H1 (cell line): ENCODE data around the gene FRMD4B. TPM values are rescaled to one million over a fixed set of nuclear protein-coding genes. Genes with fewer than 3 reads are reported as not detected.

Experiments used
- CTCF ChIA-PET: fragments of 300-600 bp; sonication (Branson Sonifier 250); formaldehyde crosslinking; loops from one replicate; lab custom pipeline; 2021; ENCODE audit not compliant: partially characterized antibody; lab: Charles Lee
- POLR2A ChIA-PET: fragments of 300-600 bp; sonication (Branson Sonifier 250); formaldehyde crosslinking; loops from one replicate; lab custom pipeline; 2021; ENCODE audit warnings: inconsistent platforms; ENCODE audit not compliant: partially characterized antibody; lab: Charles Lee
- DNase-seq, 2 experiments: peaks; one replicate each; pipeline versions ENCODE4 v3.0.0 to v3.0.0-alpha.2; 2010 to 2022; ENCODE audit warnings: low spot score in 2 of 2, low read depth in 1 of 2, mixed read lengths in 1 of 2
- FAIRE-seq: peaks from 2 replicates; lab custom pipeline; 2011; peaks lifted over from hg19 to GRCh38; lab: Jason Lieb, UNC
- H2AFZ ChIP-seq: 2 replicates; pipeline ENCODE4 v1.8.1; 2012; ENCODE audit warnings: low read length, inconsistent platforms
- H2AK5ac ChIP-seq: 2 replicates; pipeline ENCODE4 v1.6.1; 2013; ENCODE audit warnings: low read depth, low read length
- H2BK120ac ChIP-seq: replicated peaks from 2 replicates; pipeline ENCODE3; 2013; ENCODE audit warnings: low read depth, low read length, inconsistent platforms
- H2BK12ac ChIP-seq: 2 replicates; pipeline ENCODE4 v1.6.1; 2013; ENCODE audit warnings: low read depth, low read length
- H2BK15ac ChIP-seq: 2 replicates; pipeline ENCODE4 v1.6.1; 2013; ENCODE audit warnings: low read length
- H2BK20ac ChIP-seq: 2 replicates; pipeline ENCODE4 v1.6.1; 2013; ENCODE audit warnings: low read length
- H2BK5ac ChIP-seq: 2 replicates; pipeline ENCODE4 v1.6.1; 2013; ENCODE audit warnings: low read depth, low read length
- H3K14ac ChIP-seq: 2 replicates; pipeline ENCODE4 v1.6.1; 2013; ENCODE audit warnings: inconsistent platforms; ENCODE audit not compliant: insufficient read length
- H3K18ac ChIP-seq: 2 replicates; pipeline ENCODE4 v1.6.1; 2013; ENCODE audit warnings: low read length; ENCODE audit errors: extremely low read depth
- H3K23ac ChIP-seq: 2 replicates; pipeline ENCODE4 v1.6.1; 2013; ENCODE audit warnings: inconsistent platforms; ENCODE audit not compliant: insufficient read length
- H3K23me2 ChIP-seq: 2 replicates; pipeline ENCODE4 v1.6.1; 2013; ENCODE audit warnings: low read depth, low read length
- H3K27ac ChIP-seq: 2 replicates; pipeline ENCODE4 v1.6.1; 2011; ENCODE audit warnings: low read depth, low read length, inconsistent platforms
- H3K27me3 ChIP-seq, 4 experiments: replicated peaks in 1 of 4; 1 replicate in 1 of 4; 2 replicates in 3 of 4; pipeline versions ENCODE4 v1.6.1 to v1.8.1; 2011 to 2013; ENCODE audit warnings: low read length in 3 of 4, mild to moderate bottlenecking in 3 of 4, inconsistent platforms in 2 of 4, mixed read lengths in 2 of 4, moderate library complexity in 1 of 4; ENCODE audit not compliant: control insufficient read depth in 3 of 4, insufficient read depth in 3 of 4; ENCODE audit errors: extremely low read depth in 1 of 4
- H3K36me3 ChIP-seq, 4 experiments: 2 replicates each; pipeline versions ENCODE4 v1.6.1 to v1.8.1; 2011 to 2013; ENCODE audit warnings: mild to moderate bottlenecking in 4 of 4, low read length in 3 of 4, moderate library complexity in 2 of 4, control low read depth in 1 of 4, inconsistent platforms in 1 of 4; ENCODE audit not compliant: insufficient read depth in 4 of 4, control insufficient read depth in 2 of 4
- H3K4ac ChIP-seq: replicated peaks from 2 replicates; pipeline ENCODE3; 2013; ENCODE audit warnings: low read length, low read depth, mixed read lengths, inconsistent platforms; ENCODE audit not compliant: insufficient read length
- H3K4me1 ChIP-seq, 4 experiments: replicated peaks in 1 of 4; 1 replicate in 1 of 4; 2 replicates in 3 of 4; pipeline versions ENCODE4 v1.6.1 to v1.8.1; 2011 to 2013; ENCODE audit warnings: low read length in 3 of 4, inconsistent platforms in 2 of 4, mixed read lengths in 1 of 4; ENCODE audit not compliant: insufficient read depth in 4 of 4, control insufficient read depth in 3 of 4
- H3K4me2 ChIP-seq, 2 experiments: 2 replicates each; pipeline versions ENCODE4 v1.6.1 to v1.8.1; 2011 to 2013; ENCODE audit warnings: low read depth in 2 of 2, low read length in 2 of 2, control low read depth in 1 of 2, inconsistent platforms in 1 of 2, mild to moderate bottlenecking in 1 of 2; ENCODE audit not compliant: insufficient read depth in 1 of 2
- H3K4me3 ChIP-seq, 4 experiments: fragments of 200-600, 300-600 bp in 1 of 4; sonication (generic), shearing (Covaris generic), sonication (Bioruptor Twin) in 1 of 4; 2 replicates each; pipeline versions ENCODE4 v1.5.1 to v1.8.1; 2011 to 2016; ENCODE audit warnings: low read length in 4 of 4, low read depth in 3 of 4, control low read depth in 2 of 4, inconsistent platforms in 2 of 4, mild to moderate bottlenecking in 2 of 4, mixed read lengths in 1 of 4, moderate library complexity in 1 of 4; ENCODE audit not compliant: insufficient read depth in 2 of 4; ENCODE audit errors: extremely low read depth in 1 of 4
- H3K56ac ChIP-seq: replicated peaks from 2 replicates; pipeline ENCODE3; 2013; ENCODE audit warnings: low read depth, mild to moderate bottlenecking, mixed read lengths, low read length, inconsistent platforms; ENCODE audit not compliant: insufficient read length
- H3K79me1 ChIP-seq: 2 replicates; pipeline ENCODE4 v1.6.1; 2013; ENCODE audit warnings: low read depth, low read length, control low read depth
- H3K79me2 ChIP-seq, 2 experiments: 2 replicates each; pipeline versions ENCODE4 v1.6.1 to v1.8.1; 2012 to 2013; ENCODE audit warnings: low read length in 2 of 2, mild to moderate bottlenecking in 2 of 2, inconsistent platforms in 1 of 2; ENCODE audit not compliant: insufficient read depth in 2 of 2, control insufficient read depth in 1 of 2
- H3K9ac ChIP-seq, 4 experiments: replicated peaks in 1 of 4; 1 replicate in 1 of 4; 2 replicates in 3 of 4; pipeline versions ENCODE4 v1.6.1 to v1.8.1; 2011 to 2013; ENCODE audit warnings: low read depth in 3 of 4, low read length in 3 of 4, control low read depth in 2 of 4, mild to moderate bottlenecking in 2 of 4, moderate library complexity in 2 of 4, inconsistent platforms in 1 of 4; ENCODE audit errors: extremely low read depth in 1 of 4
- H3K9me3 ChIP-seq, 2 experiments: 2 replicates each; pipeline versions ENCODE4 v1.6.1 to v1.8.1; 2012 to 2013; ENCODE audit warnings: mild to moderate bottlenecking in 2 of 2, moderate library complexity in 2 of 2, control low read depth in 1 of 2, inconsistent platforms in 1 of 2, low read depth in 1 of 2, low read length in 1 of 2, mixed read lengths in 1 of 2; ENCODE audit not compliant: insufficient read depth in 2 of 2
- H4K20me1 ChIP-seq, 2 experiments: replicated peaks in 1 of 2; 2 replicates each; pipeline versions ENCODE3 to v1.8.1; 2011 to 2013; ENCODE audit warnings: inconsistent platforms in 2 of 2, low read length in 2 of 2, mild to moderate bottlenecking in 1 of 2; ENCODE audit not compliant: insufficient read depth in 2 of 2, control insufficient read depth in 1 of 2
- H4K5ac ChIP-seq: 2 replicates; pipeline ENCODE4 v1.6.1; 2013; ENCODE audit warnings: low read length, low read depth, mixed read lengths, inconsistent platforms; ENCODE audit not compliant: insufficient read length
- H4K8ac ChIP-seq: 2 replicates; pipeline ENCODE4 v1.8.0; 2013; ENCODE audit warnings: mild to moderate bottlenecking, moderate library complexity, low read length, inconsistent platforms; ENCODE audit not compliant: insufficient read depth; ENCODE audit errors: extremely low read depth
- H4K91ac ChIP-seq: replicated peaks from 2 replicates; pipeline ENCODE3; 2013; ENCODE audit warnings: low read length, mixed read lengths, inconsistent platforms; ENCODE audit not compliant: insufficient read length
- CBX5 ChIP-seq: fragments of 300-800, 300-1000 bp; sonication (generic); IDR thresholded peaks from 2 replicates; pipeline ENCODE4 v1.7.1; 2016; ENCODE audit warnings: antibody characterized with exemption, low read length, low read depth
- CREB1 ChIP-seq: IDR thresholded peaks from 2 replicates; pipeline ENCODE4 v1.6.1; 2012; ENCODE audit warnings: inconsistent platforms
- KDM5A ChIP-seq: fragments of 200-600 bp; IDR thresholded peaks from 2 replicates; pipeline ENCODE4 v1.7.1; 2012; ENCODE audit warnings: mild to moderate bottlenecking, low read length, inconsistent platforms, mixed read lengths
- POU5F1 ChIP-seq: IDR thresholded peaks from 2 replicates; pipeline ENCODE4 v1.6.1; 2011; ENCODE audit warnings: low read depth, mild to moderate bottlenecking, low read length, moderate library complexity
- SIRT6 ChIP-seq: IDR thresholded peaks from one replicate; pipeline ENCODE4 v1.7.1; 2012; ENCODE audit warnings: low read length, inconsistent platforms
- WGBS, 2 experiments: shearing (Covaris generic) in 1 of 2; methylation state at CpG; one replicate each; pipeline versions ENCODE4 v1.1.6 to v1.1.7; 2013 to 2015; ENCODE audit warnings: low lambda C conversion rate in 2 of 2, mixed read lengths in 2 of 2, inconsistent platforms in 1 of 2, low coverage in 1 of 2, missing lambda C conversion rate in 1 of 2; ENCODE audit not compliant: insufficient replicate concordance in 2 of 2, insufficient coverage in 1 of 2, insufficient read length in 1 of 2; ENCODE audit errors: extremely low coverage in 1 of 2, missing lambda C conversion rate in 1 of 2; 5-methylcytosine and 5-hydroxymethylcytosine counted together
- polyA plus RNA-seq, 7 experiments: library from polyadenylated mRNA; depleted of rRNA in 3 of 7; stranded (reverse) in 5 of 7; unstranded in 2 of 7; fragments of >200 nt in 5 of 7; fragments of 200-250 nt in 2 of 7; gene quantifications; 1 replicate in 5 of 7; 2 replicates in 1 of 7; 4 replicates in 1 of 7; pipeline versions ENCODE4 v1.2.1 to v1.2.3, GENCODE V29; 2011 to 2013; ENCODE audit warnings: missing spikeins in 2 of 7, mixed read lengths in 2 of 7
- total RNA-seq: library from RNA; stranded (reverse); fragmentation: NEBNext Ultra II Directional; extraction: Animal tissue kit (Norgen Biotek cat#: 25700); gene quantifications from 2 replicates; pipeline ENCODE4 v1.2.1, GENCODE V29; 2021

Gene FRMD4B
- total and polyA plus RNA-seq, 2 of the 8 experiments (the other 6 are each of a cell fraction or from before 2014, with no cell fraction given), result 2.7 to 7.2 TPM

GRCh38 chr3:69241769-69242168 is 144.1 kb downstream of the FRMD4B start:
- Histone ChIP-seq H3K9ac (no peak overlapping the region), H4K20me1 (no peaks in the 10 kb centered on the region), H2BK15ac (no peak overlapping the region), H3K36me3 (no peaks in the 10 kb centered on the region), H4K8ac (no peak overlapping the region), H2AFZ (no peak overlapping the region), H3K56ac (no peak overlapping the region), H3K79me2 (no peaks in the 10 kb centered on the region), H3K4ac (no peak overlapping the region), H3K14ac (no peak overlapping the region), H3K4me1 (peaks cover 5 to 24% (median 14%) of the 10 kb centered on the region in 4 experiments; a peak in 5 of 7 replicates), H3K18ac (no peak overlapping the region), H4K91ac (no peak overlapping the region), H3K27ac (no peak overlapping the region), H4K5ac (no peak overlapping the region), H3K27me3 (peaks cover 1 to 7% (median 5%) of the 10 kb centered on the region in 4 experiments), H3K4me2 (no peak overlapping the region), H2BK20ac (no peak overlapping the region), H2BK120ac (no peak overlapping the region), H2BK12ac (no peak overlapping the region), H3K79me1 (no peaks in the 10 kb centered on the region), H2BK5ac (no peak overlapping the region), H3K9me3 (no peaks in the 10 kb centered on the region), H3K23me2 (no peaks in the 10 kb centered on the region), H2AK5ac (no peak overlapping the region), H3K4me3 (no peak overlapping the region), H3K23ac (no peak overlapping the region)
- DNase-seq, result no peak
- CTCF ChIA-PET, result interaction anchor here (1.1 kb wide), 1 partner anchor 79 kb away, joined by 6 read pairs; no protein-coding TSS in a partner anchor
- TF ChIP-seq KDM5A (no peak), SIRT6 (no peak), POU5F1 (no peak), CREB1 (no peak), CBX5 (no peak)
- POLR2A ChIA-PET, result no interaction called here
- FAIRE-seq, result no peak
- 93% methylated on average over 4 of the region's 4 CpGs; no CpG with 5 or more reads in 1 of the 2 experiments for WGBS, 2 experiments
